Stimulated activated naive CD4-positive, alpha-beta T cell treated with Interleukin-2 at 50 U/mL for 16 hours (primary cell): ENCODE data around the gene PIP5KL1.

Source experiments
- DNase-seq: peaks from one replicate; lab custom pipeline; 2025; lab: John Stamatoyannopoulos, UW

PIP5KL1 gene, protein sequence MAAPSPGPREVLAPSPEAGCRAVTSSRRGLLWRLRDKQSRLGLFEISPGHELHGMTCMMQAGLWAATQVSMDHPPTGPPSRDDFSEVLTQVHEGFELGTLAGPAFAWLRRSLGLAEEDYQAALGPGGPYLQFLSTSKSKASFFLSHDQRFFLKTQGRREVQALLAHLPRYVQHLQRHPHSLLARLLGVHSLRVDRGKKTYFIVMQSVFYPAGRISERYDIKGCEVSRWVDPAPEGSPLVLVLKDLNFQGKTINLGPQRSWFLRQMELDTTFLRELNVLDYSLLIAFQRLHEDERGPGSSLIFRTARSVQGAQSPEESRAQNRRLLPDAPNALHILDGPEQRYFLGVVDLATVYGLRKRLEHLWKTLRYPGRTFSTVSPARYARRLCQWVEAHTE

DNA sequence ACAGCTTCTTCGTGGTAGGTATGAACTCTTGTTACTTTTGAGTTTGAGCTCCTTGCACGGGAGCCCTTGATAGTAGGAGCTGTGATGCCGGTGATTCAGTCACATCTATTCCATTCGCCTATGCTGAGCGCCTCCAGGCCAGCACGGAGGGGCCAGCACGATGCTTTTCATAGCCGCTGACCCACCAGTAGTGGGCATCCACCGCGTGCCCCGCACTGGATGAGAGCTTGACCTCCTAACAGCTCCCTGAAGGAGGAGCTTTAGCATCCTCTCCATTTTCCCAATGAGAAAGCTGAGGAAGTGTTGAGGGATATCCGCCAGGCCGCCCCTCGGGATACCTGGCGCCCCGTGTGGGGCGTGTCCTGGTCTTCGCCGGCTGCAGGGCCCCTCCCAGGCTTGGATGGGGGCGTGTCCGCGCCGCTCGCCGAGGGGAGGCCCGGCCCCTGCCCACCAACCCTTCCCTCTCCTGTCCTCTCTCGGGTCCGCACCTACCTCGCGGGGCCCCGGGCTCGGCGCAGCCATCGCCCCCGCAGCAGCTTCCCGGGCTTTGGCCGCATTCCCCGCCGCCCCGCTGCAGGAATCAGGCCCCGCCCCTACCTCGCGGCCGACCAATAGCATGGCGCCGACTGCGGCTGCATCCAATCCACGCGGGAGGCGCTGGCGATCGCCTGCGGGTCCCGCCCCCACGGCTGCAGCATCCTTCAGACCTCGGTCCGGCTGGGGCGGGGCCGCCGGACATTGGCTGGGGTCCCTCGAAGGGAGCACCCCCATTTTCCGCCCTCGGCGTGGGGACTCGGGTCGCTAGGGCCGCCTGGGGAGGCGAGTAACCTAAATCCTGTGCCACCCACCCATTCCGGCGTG, at the start of gene PIP5KL1:
Gene PIP5KL1 (minus strand): TSS at position 547 of the 861 bp plus-strand sequence. CDS start 25 bp downstream, at position 522.
- peak; percentile 66 for DNase-seq

DNA sequence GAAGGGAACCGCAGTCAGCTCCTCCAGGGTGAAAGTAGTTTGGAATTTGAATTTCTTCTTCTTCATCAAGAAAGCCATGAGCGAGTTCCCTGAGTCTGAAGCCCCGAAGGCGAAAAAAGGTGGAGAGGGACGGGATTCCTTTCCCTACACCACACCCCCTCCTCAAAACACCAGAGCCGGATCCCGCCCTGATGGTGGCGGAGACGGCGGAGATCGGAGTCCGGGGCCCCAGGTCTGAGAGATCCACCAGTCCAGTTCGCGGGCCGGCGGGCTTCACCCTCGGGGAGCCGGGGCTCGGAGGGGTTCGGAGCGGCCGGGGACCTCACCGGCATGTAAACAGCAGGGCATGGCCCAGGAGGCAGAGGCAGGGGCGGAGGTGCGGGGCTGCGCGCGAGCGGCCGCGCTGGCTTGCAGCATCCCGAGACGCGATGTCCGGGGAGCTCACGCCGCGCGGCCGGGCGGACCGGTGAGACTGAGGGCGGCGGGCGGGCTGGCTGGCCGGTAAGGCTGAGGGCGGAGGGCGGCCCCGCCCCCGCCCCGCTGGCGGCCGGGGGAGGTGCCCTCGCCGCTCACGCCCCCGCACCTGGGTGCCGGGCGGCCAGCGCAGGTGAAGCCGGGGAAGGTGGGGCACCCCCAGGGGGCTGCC, 49.6 kb upstream of the PIP5KL1 start:
- peak; percentile 45 for DNase-seq

DNA sequence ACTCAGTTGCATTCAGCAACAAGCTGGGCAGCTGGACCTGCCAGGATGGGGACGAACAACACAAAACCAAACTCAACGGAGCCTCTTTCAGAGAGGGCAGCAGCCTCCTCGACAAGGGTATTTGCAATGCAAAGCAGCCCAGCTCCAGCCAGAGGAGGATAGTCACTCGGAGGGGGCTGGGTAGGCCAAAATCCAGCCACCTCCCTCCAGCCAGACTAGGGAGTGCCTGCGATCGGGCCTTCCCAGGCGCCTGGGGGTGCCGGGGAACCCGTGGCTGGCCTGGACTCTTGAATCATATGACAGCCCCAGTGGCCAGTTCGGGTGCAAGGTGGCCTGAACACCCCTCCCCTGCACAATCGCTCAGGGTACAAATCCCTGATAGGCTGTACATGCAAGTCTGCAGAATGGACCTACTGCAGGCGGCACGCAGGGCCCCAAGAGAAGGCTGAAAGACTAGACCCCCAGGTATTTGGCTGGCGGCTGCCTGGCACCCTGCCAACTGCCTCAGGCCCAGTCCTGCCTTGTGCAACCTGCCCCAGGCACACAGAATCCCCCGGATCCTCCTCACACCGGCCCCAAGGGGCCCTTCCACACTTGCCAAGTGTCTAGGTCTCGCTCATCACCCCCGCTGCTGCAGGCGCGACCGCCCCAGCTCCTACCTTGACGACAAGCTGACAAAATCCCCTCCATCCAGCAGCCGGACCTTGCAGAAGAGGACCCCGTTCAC, 48.9 kb upstream of the PIP5KL1 start:
- DNase-seq = no peak

DNA sequence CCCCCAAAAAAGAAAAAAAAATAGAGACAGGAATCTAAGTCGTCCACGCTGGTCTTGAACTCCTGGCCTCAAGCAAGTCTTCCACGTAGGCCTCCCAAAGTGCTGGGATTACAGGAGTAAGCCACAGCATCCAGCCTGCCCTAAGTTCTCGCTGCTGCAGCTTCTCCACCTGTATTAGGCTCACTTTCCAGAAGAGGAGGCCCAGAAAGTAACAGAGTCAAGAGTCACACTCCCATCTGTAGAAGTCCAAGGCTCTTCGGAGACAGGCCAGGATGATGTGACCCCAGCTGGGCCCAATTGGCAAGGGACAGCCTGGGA, 48.4 kb upstream of the PIP5KL1 start:
- DNase-seq = no peak

DNA sequence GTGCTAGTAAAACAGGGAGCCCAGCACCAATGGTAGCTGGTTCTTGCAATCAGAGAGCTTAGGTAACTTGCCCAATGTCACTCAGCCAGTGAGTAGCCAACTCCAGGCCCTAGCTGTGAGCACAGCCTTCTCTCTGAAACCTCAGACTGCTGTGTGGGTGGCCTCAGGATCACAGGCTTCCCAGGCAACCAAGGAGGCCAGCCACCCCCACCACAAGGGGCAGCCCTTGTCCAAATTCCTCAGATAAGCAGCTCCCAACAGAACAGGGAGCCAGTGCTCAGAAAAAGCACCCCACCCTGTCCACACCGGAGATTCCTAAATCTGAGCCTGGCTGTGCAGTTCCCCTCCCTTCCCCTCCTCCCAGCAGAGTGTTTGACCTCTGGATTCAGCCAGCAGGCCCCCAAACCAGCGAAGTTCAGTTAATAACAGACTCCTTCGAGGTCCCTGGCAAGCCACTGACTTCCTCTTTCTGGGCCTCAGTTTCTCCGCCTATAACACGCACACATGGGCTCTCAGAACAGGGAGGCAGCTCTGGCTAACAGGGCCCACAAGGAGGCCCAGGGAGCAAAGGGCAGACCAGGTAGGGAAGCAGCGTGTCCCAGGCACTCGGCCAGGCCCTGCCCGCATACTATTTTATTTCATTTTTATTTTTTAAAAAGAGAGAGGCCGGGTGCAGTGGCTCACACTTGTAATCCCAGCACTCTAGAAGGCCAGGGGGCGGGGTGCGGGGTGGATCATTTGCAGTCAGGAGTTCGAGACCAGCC, 47.5 kb upstream of the PIP5KL1 start:
- DNase-seq = no peak

DNA sequence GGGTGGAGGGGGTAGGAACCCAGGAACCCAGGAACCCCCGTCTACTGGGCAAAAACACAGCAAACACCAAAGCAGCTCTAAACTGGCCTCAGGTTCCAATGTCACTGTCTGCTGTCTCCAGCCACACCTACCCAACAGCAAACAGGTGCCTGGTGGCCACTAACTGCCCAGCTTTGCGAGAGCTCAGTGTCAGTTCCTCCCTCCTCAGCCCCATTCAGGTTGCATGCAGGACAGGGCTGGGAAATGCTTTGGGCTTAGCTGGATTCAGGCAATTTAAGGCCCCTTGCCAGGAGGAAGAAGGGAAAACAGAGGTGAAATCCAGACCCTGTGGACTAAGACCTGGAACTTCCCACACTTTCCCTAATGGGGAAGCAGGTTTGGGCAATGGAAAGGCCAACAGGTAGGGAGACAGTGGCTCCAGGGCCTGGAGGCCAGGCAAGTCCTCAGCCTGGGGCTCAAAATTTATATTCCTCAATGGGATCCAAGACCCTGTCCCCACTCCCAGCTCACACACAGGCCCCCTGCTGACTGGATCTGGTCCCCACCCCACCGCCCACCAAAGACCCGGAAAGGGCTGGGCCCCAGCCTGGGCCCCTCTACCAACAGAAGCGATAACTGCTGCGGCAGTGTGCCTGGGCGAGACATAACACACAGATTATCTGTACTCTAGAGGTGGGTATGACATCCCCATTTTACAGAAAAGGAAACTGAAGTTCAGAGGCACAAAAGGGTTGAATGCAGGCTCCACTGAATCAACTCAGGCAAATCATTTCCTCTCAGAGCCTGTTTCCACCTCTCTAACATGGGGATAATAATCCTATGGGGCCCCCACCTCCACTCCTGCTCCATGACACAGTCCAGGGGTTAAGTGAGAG, 46.7 kb upstream of the PIP5KL1 start:
- DNase-seq = peak; percentile 23

DNA sequence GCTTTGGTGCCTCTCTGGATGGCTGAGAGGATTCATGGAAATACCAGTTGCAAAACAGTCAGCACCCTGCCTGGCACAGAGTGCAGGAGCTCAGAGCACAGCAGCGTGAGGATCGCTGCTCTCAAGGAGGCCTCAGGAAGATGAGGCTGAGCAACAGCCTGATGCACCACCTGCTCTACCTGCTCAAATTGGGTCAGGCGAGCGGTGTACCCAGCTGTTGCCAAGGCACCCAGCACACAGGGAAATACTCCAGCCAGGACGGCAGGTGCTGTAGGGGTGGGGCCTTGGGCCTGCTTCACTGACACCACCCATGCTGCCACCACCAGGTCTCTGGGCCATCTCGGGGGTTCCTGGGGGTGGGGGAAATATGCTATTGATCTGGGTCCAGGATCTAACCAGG, 45.9 kb upstream of the PIP5KL1 start:
- DNase-seq = peak; percentile 26

DNA sequence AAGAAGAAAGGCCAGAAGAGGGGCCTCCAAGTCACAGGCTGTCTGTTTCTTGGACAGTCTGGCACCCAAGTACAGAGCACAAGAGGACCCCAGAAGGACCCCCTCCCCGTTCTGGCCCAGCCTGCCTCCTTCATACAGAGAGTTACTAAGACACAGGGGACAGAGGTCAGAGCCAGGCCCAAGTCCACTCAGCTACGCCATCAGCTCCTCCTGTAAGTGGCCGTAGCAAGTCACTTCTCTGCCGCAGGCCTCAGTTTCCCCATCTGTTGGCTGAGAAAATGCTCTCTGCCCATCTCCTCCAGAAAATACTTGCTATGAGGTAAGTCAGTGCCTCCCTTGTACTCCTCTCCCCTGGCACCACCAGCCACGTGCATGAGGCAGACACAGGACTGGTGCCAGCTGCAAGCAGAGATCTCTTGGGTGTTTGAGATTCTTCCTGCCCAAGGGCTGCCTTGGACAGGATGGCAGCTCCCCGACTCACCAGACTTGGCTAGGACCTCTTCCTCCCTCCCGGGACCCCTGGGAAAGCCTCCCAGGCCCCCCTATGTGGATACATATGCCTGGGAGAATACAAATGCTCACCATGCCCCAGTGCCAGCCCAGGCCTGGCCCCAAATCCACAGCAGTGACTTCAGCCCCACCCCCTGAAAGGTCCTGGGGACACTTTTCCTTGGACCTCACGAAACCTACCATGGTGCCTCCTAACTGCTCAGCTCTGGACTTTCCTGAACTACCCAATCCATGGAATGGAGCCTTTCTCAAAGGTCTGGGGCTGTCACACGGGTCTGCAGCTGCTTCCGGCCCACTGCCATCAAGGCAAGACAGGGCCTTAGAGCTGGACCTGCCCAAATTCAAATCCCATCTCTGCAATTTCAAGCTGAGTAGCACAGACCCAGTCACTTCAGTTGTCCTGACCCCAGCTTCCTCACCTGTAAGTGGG, 45.1 kb upstream of the PIP5KL1 start:
- no peak for DNase-seq

DNA sequence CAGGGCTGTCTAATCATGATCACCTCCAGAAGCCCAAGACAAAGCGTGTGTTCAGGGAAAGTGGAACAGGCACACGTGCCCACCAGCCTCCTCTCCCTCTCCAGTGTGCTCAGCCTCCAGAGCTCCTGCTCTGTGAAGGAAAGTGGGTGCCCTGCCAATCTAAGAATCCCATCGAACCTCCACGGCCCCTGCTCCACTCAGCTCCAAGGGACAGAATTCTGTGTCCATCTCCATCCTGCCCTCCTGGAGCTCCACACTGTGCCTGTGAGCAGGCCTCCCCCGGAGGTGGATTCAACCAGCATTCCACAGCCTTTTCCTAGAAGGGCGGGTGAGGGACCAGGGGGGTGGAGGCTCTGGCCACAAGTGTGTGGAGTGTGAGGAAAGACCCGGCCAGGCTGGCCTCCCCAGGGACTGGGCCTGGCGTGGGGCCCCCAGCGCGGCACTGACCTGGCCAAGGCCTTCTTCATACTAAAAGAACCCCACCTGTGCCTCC, 44.2 kb upstream of the PIP5KL1 start:
- DNase-seq = no peak

DNA sequence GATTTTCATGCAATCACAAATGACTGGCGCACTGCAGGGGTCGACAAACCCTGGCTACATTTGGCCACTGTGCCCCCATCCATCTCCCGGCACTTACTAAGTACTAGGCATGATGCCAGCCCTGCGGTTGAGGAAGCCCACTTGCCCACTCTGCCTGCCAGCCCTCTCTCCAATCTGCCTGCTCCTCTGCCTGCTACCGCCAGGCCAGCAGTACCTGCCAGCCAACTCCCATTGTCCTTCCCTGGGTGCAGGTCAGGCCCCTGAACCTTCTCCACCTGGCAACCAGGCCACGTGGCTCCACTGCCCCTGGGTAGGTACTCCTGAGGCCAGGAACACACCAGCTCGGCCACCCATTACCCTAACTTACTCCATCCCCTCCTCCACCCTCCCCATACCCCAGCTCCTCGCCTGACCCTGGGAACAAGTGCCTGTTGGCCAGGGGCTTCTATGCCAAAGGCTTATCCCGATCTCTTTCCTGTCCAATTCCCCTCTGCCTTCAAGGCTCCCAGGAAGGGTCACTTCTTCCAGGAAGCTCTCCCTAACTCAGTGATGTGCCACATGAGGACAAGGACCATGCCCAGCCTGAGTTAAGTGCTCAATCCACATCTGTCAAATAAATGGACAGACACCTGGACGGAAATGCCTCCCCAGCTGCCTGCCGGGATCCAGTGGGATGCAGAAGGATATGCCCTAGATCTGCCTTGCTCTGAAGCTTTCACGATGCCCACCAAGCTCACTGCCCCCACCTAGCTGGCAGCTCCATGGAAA, 43.6 kb upstream of the PIP5KL1 start:
- no peak for DNase-seq

DNA sequence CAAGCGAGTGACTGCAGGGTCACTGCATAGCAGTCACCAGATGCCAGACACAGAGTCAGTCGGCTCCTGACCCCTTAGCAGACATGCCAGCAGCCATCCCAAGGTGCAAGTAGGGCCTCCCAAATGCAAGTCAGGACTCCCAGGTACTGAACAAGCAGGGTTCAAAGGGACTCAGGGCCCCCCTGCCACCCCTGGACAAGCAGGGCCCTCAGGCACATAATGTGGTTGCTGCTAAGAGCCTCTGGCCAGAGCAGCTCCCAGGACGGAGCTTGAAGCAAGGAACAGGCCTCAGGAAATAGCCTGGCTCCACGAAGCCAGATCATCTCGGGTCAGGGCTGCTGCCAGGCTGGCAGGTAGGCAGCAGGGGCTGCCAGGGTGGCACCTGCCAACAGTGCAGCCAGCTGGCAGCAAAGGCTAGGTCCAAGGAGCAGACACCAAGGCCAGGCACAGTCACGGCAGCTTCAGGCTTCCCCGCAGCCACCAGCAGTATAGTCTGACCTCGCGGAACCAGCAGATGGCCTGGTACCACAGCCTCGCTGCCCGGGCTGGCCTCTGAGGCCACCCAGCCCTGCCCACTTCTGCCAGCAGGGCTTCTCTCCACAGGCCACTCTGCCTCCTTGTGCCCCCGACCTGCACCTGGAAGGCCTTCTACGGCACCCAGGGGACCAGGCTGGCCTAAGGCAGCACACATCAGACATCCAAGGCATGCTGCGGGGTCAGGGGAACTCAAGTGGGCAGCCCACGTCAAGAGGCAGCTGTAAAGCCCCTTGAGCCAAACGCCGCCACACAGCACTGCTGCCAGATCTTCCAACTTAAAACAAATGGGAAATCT, 42.8 kb upstream of the PIP5KL1 start:
- DNase-seq = no peak

DNA sequence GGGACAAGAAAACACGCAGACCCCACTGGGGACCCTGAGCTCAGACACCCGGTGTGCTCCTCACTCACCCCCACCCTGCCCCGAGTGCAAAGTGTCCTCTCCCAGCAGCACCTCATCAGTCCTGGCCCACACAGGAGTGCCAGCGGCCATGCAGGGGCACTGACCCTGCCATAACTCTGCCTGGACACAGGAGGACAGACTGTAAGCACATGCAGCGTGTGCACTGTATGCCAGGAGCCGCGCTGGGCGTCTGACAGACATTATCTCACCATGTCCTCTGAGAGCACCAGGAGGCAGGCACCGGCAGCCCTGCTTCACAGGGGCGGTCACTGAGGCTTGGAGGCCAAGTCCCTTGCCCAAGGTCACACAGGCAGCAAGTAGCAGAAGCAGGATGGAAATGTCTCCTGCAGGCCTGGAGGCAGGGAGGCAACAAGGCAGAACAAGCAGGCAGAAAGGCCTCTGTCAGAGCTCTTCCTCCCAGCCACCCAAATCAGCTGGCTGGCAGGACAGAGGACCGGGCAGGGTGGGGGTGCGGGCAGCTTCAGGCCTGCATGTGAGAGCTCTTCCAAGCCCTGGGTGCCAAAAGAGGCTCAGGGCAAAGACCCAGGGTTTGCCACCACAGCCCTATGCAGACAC, 41.8 kb upstream of the PIP5KL1 start:
- DNase-seq = no peak

DNA sequence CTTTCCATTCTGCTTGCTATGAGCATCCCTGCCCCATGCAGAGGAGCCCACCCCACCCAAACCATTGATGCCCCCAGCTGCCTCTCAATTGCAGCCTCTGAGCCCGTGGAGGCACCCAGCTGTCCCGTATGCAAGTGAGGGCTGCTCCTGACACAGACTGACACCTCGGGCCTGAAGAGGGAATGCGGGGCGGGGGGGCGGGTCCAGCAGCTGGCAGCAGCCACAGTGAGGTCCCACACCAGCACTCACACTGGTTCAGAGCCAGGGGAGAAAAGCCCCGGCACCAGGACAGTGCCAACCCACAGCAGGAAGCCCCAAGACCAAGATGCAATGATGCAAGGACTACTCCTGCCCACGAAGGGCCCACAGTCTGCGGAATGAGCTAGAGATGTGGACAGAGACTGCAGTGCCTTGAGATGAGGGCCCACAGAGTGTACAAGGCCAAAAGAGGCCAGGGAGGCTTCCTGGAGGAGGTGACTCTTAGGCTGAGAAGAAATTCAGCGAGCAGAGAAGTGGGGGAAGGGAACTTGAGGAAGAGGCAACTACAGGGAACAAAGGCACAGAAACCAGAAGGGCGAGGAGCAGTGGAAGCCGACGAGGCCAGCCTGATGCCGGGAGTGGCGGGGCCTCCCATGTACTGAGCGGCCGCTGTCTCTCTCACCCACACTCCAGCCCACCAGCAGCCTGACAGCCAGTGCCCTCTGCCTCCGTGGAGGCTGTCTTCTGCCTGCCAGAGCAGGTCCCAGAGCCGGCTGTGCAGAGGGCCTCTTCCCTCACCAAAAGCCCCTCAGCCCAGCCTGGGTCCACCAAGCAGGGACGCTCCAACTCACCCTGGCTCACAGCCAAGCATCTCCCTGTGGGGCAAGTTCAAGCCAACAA, 41.0 kb upstream of the PIP5KL1 start:
- peak; percentile 35 for DNase-seq

DNA sequence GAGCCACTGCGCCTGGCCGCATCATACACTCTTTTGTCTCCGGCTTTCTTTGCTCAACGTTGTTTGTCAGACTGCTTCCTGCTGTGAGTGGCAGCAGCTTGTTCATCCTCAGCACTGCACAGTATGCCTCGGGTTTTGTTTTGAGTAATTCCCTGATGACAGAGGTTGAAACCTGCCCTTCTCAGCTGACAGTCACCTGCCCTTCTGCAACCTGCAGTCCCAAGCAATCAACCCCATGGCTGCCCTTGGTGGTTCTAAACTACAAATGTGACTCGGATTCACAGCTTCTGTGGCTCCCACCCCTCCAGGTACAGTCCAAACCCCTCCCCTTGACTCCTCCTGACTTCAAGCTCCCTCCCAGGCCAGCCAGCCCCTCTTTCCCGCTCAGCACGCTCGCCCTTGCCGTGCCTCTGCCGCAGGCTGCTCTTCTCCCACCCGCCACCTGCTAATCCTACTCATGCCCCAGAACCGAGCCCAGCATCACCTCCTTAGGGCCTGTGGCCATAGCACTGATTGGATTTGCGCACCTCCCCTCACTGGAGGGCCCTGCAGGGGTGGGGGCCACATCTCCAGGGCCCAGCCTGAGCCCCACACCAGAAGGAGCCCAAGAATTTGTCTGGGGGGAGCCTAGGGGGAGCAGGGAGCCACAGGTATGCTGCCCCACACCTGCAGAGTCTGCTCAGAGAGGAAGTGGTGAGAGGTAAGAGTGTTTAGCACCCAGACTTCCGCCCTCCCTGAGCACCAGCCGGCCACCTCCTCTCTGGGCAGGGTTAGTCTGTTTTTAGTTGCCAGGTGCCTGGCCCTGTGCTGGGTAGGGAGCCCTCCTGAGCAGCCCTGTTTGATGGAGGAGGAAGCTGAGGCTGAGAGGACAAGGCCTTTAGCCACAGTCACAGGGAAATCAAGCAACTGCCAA, 40.1 kb upstream of the PIP5KL1 start:
- peak; percentile 72 for DNase-seq
